G401 (cell line): ENCODE data around the gene NEURL3. TPM values are rescaled to one million over a fixed set of nuclear protein-coding genes. Genes with fewer than 3 reads are reported as not detected.

Source experiments
- DNase-seq: peaks from one replicate; pipeline ENCODE4 v3.0.0-alpha.2; 2015; ENCODE audit warnings: low spot score
- in situ Hi-C: cut with HindIII; loops from 2 replicates; pipeline ENCODE4 v1.10.0; 2016; ENCODE audit warnings: low sequenced_read_pairs, mixed read lengths
- total RNA-seq: library from RNA; depleted of rRNA; stranded (reverse); fragments of >200 nt; shearing (Covaris generic); gene quantifications from 2 replicates; pipeline ENCODE4 v1.2.3, GENCODE V29; 2014

NEURL3 gene
- total RNA-seq, 1 experiment from 2014 or later: not detected

DNA sequence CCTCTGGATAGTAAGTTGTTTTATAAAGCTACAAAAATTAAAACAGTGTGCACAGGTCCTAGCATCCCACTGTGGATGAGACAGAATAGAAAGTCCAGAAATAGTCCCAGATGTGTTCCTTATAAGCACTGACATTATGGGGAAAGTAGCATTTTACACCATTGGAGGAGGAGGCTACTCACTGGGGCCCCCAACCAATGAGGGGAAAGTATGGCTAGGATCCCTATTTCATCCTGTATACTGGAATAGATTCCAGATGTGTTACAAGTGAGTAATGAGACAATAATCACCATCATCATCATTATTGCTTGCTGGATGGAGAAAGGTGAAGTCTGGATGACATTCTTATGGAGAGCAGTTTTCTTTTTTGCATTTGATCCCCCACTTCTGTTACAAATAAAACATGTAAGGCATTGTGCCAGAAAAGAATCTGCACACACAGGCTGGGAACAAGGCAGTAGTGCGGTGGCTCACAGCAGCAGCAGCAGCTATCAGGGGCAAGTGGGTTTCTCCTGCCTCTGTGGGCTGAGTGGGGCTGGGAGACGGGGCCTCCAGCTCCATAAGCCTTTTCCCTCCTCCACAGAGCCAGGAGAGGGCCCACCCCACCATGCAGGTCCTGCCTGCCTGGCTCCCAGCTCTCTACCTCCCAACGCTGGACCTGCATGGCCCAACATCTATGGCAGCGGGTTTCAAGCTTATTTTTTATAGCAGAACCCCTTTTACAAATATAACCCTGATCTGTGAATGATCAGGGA lies 36.4 kb upstream of the NEURL3 start:
- no peak for DNase-seq
- in situ Hi-C loops: no loop called here

DNA sequence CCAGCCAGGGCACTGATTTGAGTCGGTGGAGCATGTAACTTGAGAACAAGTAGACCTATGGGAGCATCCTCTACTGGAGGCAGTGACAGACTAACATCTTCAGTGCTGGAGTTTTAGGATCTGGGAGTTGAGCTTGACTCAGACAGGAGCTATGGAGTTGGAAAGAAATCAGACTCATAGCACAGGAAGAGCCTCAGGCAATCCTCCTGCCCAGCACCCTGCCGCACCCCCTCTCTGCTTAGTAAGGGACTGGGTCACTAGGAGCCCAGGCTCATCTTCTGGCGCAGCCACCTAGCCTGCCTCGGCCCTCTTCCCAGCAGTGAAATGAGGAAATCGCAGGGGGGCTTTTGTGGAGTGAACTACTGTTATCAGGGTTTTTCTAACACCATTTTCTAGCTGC lies 35.0 kb upstream of the NEURL3 start:
- no peak for DNase-seq
- in situ Hi-C loops: no loop called here

DNA sequence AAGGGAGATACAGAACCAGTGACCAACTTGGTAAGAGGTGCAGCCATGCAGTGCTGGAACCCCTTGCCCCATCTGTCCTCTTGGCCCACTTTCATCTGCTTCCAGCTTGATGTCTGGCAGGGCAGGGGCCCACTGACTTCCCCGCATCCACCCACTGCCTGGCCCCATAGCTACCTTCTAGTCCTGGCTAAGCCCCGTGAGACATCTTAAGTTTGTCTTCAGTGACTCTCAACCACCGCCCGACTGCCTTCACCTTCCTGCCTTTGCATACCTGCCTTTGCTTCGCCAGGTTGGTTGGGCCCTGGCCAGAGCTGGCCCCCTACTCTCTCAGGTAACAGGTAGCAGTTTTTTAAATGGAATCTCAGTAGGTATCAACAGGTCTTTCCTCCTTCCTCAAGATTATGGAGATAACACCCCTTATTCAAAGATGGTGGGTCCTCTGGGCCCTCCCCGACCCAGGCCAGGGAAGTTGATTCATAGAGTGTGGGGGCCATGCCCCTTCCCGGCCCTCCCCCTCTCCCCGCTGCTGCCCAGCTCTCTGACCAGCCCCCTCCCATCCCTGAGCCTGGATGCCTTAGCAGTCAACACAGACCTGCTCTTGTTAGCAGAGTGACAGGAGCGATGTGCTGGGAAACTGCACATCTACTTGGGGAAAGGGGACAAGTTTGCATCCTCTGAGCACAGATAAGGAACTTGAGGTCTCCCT lies 34.2 kb upstream of the NEURL3 start:
- in situ Hi-C loops: no loop called here
- no peak for DNase-seq

DNA sequence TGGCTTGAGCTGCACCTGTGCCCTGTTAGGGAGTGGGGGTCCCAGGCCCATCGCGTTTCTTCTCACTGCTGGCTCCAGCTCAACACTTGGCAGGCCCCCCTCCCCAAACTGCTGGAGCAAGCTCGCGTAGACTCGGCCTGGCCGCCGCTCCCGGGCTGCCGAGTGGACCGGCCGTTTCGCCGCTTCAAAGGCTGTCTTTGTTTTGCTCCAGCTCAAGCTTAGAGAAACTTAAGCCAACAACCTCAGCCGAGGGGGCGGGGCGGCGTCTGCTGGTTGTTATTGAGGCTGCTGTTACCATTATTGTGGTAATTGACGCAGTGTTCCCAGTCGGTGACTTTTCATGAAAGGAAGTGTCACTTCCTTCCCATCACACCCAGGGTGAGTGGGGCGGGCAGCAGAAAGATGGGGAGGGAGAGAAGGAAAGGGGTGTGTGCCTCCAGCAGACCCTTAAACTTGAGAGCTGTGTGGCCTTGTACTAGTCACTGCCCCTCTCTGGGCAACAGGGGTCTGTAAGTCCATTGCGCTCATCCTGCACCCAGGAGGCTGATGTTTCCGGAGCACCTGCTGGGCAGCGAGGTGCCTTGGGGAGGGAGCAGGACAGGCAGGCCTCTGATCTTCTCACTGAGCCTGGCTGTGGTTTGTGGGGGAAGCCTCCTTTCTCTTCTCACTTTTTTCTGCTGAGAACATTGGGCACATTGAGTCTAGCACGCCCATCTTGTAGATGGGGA lies 33.5 kb upstream of the NEURL3 start:
- in situ Hi-C loops: no loop called here
- DNase-seq: no peak

- in situ Hi-C loops: no loop called here
- no peak for DNase-seq
These were observed 32.8 kb upstream of the NEURL3 start for GRCh38 chr2:96537734-96538486.

DNA sequence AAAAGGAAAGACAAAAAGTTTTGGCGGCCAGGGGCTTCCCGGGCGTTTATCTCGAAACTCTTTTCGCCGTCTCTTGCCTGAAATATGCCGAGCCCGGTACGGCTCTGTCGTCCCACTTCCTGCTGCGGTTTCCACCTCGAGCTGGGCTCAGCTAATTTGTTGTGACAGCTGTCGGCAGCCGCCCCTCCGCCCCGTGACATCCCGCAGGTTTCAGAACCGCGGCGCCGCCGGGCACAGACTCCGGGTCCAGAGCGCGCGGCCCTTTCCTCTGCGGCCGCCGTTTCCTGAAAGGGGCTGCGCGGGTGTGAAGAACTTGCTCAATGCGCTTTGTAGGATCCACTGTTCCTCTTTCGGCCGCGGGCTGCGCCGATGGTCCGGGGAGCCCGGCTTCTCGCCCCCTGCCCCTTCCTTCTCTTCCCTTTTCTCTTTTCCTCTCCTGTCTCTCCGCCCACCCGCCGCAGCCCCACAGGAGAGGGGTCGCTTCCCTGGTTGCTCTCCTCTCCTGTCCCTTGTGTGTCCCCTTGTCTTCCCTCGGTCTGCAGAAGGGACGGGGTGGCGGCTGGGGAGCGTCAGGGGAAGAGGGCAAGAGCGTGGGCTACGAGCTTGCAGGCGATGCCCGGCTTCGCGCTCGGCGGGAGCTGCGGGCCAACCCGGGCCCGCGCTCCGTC lies 32.0 kb upstream of the NEURL3 start:
- DNase-seq: peak; percentile 17
- in situ Hi-C loops: no loop called here

DNA sequence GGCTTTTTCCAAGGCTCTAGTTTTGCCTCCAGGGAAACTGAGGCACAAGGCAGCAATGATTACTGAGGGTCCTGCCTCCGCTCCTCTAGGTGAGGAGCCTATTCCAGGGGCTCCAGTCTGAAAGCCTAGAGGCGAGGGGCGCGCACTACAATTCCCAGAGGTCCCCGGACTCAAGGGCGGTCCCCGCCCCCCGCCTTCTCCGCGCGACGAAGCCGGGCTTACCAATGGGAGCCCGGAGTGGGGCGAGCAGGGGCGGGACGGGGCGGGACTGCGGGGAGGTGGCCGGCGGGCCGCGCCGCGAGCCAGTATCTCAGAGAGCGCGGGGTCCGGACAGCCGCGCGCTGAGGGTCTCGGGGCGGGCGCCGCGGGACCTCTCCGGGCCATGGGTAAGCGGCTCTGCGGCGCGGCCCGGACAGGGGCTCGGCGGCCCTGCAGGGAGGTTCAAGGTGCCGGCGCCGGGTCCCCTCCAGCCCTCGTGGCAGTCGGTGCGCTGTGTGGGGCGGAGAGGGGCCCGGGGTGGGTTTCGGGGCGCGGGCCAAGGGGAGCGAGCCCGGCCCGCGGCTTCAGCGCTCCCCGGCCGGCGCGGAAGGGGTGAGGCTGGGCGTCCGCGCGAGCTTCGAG lies 31.4 kb upstream of the NEURL3 start, which contains the start of gene ARID5A:
Gene ARID5A, plus strand, starts transcription at position 308 of the 621 bp plus-strand sequence. Its CDS starts 75 bp downstream, at position 383.
- in situ Hi-C loops: no loop called here
- DNase-seq: peak; percentile 85

GRCh38 chr2:96535331-96535730 lies 30.2 kb upstream of the NEURL3 start:
- no peak for DNase-seq
- in situ Hi-C loops: no loop called here

DNA sequence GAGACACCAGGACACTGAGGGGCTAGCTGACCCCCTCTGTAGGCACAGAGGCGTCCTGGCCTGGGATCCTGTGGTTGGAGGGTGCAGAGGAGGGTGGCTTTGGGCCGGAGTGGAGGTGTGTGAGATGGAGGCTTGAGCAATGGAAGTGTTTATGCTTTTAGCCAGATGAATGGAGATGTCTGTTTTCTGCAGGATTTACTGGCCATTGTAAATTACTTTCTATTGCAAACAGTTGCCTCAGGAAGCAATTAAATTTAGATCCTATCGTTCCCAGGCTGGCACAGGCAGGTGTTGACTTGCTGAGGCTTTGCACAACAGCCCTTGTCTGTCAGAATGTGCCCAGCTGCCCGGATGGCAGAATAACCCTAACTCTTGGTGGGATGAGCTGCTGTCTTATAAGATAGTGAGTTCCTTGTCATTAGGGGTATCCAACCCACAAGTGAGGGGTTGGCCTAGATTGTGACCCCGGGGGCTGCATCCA lies 29.6 kb upstream of the NEURL3 start:
- DNase-seq: no peak
- in situ Hi-C loops: no loop called here

- in situ Hi-C loops: no loop called here
These were observed 29.0 kb upstream of the NEURL3 start for GRCh38 chr2:96534141-96534540.

GRCh38 chr2:96533292-96534073 lies 28.3 kb upstream of the NEURL3 start:
- DNase-seq: no peak
- in situ Hi-C loops: no loop called here

More at GRCh38 chr2:96534141-96534540, 29.0 kb upstream of the NEURL3 start:
- DNase-seq: no peak

- DNase-seq: no peak
- in situ Hi-C loops: no loop called here
These were observed 27.6 kb upstream of the NEURL3 start for GRCh38 chr2:96532641-96533291.

DNA sequence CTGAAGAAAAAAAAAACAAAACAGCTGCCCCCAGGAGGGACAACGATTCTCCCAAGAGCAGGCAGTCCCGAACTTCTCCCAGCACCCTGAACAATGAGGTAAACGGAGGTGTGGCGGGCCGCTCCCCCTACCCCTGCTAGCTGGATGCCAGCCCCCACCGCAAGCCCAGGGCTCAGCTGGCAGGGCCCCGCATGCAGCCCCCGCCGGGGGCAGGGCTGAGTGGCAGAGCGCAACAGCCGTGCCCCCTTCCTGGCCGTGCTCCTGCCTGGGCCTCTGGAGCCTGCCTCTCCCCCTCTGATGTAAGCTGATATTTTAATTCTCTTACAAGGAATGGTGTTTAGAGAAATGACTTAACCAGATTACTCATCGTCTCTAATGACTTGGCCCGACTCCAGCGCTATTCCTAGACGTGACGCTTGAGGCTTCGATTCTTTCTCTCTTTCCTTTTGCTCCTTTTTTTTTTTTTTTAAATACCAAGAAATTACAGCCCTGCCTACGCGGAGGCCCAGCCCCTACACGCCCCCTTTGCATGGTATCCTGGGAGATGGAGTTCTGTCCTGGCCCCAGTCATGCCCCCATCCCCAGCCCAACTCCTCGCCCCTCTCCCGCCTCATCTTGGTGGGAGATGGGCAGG lies 26.8 kb upstream of the NEURL3 start:
- in situ Hi-C loops: no loop called here
- DNase-seq: peak; percentile 41

- no peak for DNase-seq
These were observed 26.2 kb upstream of the NEURL3 start for GRCh38 chr2:96531366-96531765.

DNA sequence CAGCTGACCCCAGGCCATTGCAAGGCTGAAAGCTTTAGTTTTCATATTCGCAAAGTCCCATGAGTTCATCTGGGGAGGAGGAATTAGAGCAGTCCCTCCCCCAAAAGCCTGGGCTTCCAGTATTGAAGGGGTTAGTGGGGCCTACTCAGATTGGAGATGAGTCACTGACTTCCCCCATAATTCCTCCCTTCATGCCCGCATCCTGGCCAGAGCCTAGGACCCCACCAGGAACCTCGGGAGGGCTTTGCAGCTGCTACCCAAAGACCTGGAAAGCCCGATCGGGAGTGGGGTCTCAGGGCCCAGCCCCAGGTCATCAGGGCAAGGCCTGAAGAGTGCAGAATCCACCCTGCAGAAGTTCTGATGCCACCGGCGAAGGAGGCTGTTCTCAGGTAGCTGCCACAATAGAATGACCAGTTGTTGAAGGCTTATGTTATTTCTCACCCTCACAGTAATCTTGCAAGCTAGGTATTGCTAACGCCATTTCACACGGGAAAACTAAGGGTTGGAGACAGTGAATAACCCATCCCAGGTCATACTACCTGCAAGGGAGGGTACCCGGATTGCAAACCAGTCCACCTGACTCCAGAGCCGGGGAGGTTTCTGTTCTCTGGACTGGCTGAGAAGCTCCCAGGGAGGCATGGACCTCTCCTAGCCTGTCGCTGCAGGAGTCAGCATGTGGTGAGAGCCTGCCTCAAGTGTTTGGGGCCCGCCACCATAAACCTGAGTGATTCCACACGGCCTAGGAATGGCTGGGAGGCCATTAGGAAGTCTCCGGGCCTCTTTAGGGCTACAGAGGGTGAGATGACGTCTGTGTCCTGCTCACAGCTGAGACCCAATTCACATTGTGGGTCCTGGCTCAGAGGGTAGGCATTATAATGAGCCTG lies 25.6 kb upstream of the NEURL3 start:
- in situ Hi-C loops: no loop called here
- no peak for DNase-seq

More at GRCh38 chr2:96531366-96531765, 26.2 kb upstream of the NEURL3 start:
- in situ Hi-C loops: no loop called here

GRCh38 chr2:96530144-96530430 lies 24.9 kb upstream of the NEURL3 start:
- in situ Hi-C loops: no loop called here

More at GRCh38 chr2:96530144-96530430, 24.9 kb upstream of the NEURL3 start:
- no peak for DNase-seq
